Ishikawa (cell line): ENCODE measurements around the gene TNNI3.

Experiments used
- CEBPB ChIP-seq: IDR thresholded peaks from 2 replicates; pipeline ENCODE4 v1.6.1; 2012
- CREB1 ChIP-seq: IDR thresholded peaks from 2 replicates; pipeline ENCODE4 v1.6.1; 2012; ENCODE audit warnings: low read depth
- EGR1 ChIP-seq: IDR thresholded peaks from 2 replicates; pipeline ENCODE4 v1.6.1; 2012
- EP300 ChIP-seq: IDR thresholded peaks from 2 replicates; pipeline ENCODE4 v1.6.1; 2012; ENCODE audit warnings: borderline replicate concordance
- FOXM1 ChIP-seq: IDR thresholded peaks from 2 replicates; pipeline ENCODE4 v1.6.1; 2012; ENCODE audit warnings: low read depth, borderline replicate concordance
- NFIC ChIP-seq: IDR thresholded peaks from 2 replicates; pipeline ENCODE4 v1.6.1; 2012
- RAD21 ChIP-seq: IDR thresholded peaks from 2 replicates; pipeline ENCODE4 v1.6.1; 2012; ENCODE audit warnings: low read depth
- REST ChIP-seq: IDR thresholded peaks from 2 replicates; pipeline ENCODE4 v1.6.1; 2012; ENCODE audit warnings: low read depth, mild to moderate bottlenecking
- TAF1 ChIP-seq: IDR thresholded peaks from 2 replicates; pipeline ENCODE4 v1.6.1; 2012; ENCODE audit warnings: low read depth, mild to moderate bottlenecking
- TCF12 ChIP-seq: IDR thresholded peaks from 2 replicates; pipeline ENCODE4 v1.6.1; 2012; ENCODE audit warnings: low read depth
- TEAD4 ChIP-seq: IDR thresholded peaks from 2 replicates; pipeline ENCODE4 v1.6.1; 2012
- USF1 ChIP-seq: IDR thresholded peaks from 2 replicates; pipeline ENCODE4 v1.6.1; 2012
- YY1 ChIP-seq: IDR thresholded peaks from 2 replicates; pipeline ENCODE4 v1.6.1; 2012; ENCODE audit warnings: low read depth
- ZBTB7A ChIP-seq: IDR thresholded peaks from 2 replicates; pipeline ENCODE4 v1.6.1; 2012; ENCODE audit warnings: low read depth
- TF ChIP-seq, protein P1 (sequence below): IDR thresholded peaks from 2 replicates; pipeline ENCODE4 v1.6.1; 2012

Gene TNNI3

DNA sequence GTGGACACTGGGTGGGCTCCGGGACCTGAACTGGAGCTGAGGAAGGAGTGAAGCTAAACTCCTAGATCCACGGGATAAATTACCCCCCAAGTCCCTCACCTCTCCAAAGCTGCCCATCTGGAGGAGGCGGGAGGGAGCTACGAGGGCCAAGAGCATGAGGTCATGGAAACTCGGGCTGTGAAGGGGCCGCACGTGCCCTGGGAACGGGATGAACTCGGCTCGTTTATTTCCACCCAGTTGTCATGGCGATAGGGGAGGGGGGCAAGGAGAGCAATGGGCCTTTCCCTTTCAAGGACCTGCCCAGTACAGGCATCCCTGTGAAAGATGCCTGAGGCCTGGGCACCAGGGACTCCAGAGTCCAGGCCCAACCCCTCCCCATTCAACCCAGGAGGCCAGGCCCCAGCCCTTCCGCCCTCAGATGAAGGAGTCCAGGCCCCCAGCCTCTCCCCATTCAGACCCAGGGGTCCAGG, 43.9 kb downstream of the TNNI3 start:
- TF ChIP-seq TEAD4 (0 out of 2 replicates have a peak, but pooled peaks have one; percentile 20), REST (no peak), USF1 (peak; percentile 67)
- TF ChIP-seq, protein P1, sequence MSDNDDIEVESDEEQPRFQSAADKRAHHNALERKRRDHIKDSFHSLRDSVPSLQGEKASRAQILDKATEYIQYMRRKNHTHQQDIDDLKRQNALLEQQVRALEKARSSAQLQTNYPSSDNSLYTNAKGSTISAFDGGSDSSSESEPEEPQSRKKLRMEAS: peak; percentile 92

GRCh38 chr19:55112777-55113569, 44.6 kb downstream of the TNNI3 start:
- TF ChIP-seq NFIC: no peak
- no peak for TF ChIP-seq TEAD4
- no peak for TF ChIP-seq TAF1
- no peak for TF ChIP-seq REST
- no peak for TF ChIP-seq FOXM1
- no peak for TF ChIP-seq EGR1
- TF ChIP-seq RAD21: no peak
- no peak for TF ChIP-seq EP300
- TF ChIP-seq CREB1: no peak
- TF ChIP-seq TCF12: no peak
- no peak for TF ChIP-seq USF1
- TF ChIP-seq, protein P1: no peak
- TF ChIP-seq YY1: no peak
- TF ChIP-seq CEBPB: no peak
- TF ChIP-seq ZBTB7A: no peak

- no peak for TF ChIP-seq FOXM1
- TF ChIP-seq TCF12: no peak
- TF ChIP-seq CREB1: no peak
- no peak for TF ChIP-seq CEBPB
- no peak for TF ChIP-seq TEAD4
- TF ChIP-seq RAD21: no peak
- no peak for TF ChIP-seq NFIC
- TF ChIP-seq EP300: no peak
- TF ChIP-seq ZBTB7A: no peak
These were observed 45.2 kb downstream of the TNNI3 start for GRCh38 chr19:55112246-55112776.

DNA sequence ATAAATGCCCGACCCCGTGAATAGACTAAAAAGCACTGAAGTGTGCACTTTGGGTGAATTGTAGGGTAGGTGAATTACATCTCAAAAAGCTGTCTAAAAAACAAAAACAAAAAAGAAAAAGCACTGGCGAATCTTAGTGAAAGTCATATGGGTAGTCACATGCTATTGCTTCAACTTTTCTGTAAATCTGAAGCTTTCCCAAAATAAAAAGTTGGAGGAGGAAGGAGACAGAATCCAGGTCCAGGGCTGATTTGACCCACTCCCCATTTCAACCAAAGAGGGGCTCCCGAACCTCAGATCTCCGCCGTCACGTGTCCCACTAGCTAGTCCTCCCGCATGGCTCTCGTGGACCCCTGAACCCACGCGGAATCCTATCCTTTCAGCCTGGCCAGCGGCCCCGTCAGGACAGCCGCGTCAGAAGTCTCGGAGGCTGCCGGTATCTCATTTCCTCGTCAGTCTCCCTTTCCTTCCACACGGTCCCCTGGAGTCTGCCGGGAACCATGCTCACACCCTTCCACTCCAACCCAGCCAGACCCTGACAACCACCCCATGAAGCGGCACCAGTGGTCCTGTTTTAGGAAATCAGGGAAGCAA, 46.2 kb downstream of the TNNI3 start:
- no peak for TF ChIP-seq ZBTB7A
- TF ChIP-seq NFIC: no peak
- no peak for TF ChIP-seq TAF1
- TF ChIP-seq, protein P1: no peak
- no peak for TF ChIP-seq TEAD4
- no peak for TF ChIP-seq FOXM1
- TF ChIP-seq CEBPB: no peak
- TF ChIP-seq EP300: no peak

GRCh38 chr19:55109527-55110291, 47.8 kb downstream of the TNNI3 start:
- TF ChIP-seq CEBPB (no peak), TEAD4 (no peak), EP300 (no peak), RAD21 (no peak), TAF1 (no peak)
- TF ChIP-seq, protein P1: no peak
